GM23248 (cell line): ENCODE results near the gene ZNF92. TPM values are rescaled to one million over a fixed set of nuclear protein-coding genes. Genes with fewer than 3 reads are reported as not detected.

ENCODE experiments used
- DNase-seq: peaks from one replicate; pipeline ENCODE4 v3.0.0-alpha.2; 2015
- H2AFZ ChIP-seq: fragments of 200-600 bp; sonication (generic); 2 replicates; pipeline ENCODE4 v1.6.1; 2016; ENCODE audit warnings: antibody characterized with exemption
- H3F3A ChIP-seq: fragments of 200-600 bp; sonication (generic); 2 replicates; pipeline ENCODE4 v1.6.1; 2016; ENCODE audit warnings: mild to moderate bottlenecking, antibody characterized with exemption, mixed run types; ENCODE audit not compliant: insufficient read depth
- H3K27ac ChIP-seq: fragments of 200-600 bp; sonication (generic); 2 replicates; pipeline ENCODE4 v1.5.1; 2016; ENCODE audit warnings: mild to moderate bottlenecking
- H3K27me3 ChIP-seq: fragments of 200-600 bp; sonication (generic); replicated peaks from 2 replicates; pipeline ENCODE4 v1.6.1; 2016; ENCODE audit warnings: mild to moderate bottlenecking; ENCODE audit not compliant: insufficient read depth
- H3K36me3 ChIP-seq: fragments of 200-600 bp; sonication (generic); 2 replicates; pipeline ENCODE4 v1.6.1; 2016; ENCODE audit warnings: low read depth, mild to moderate bottlenecking
- H3K4me1 ChIP-seq: fragments of 200-600 bp; sonication (generic); 2 replicates; pipeline ENCODE4 v1.6.1; 2016; ENCODE audit warnings: mild to moderate bottlenecking; ENCODE audit not compliant: insufficient read depth
- H3K4me2 ChIP-seq: fragments of 200-600 bp; sonication (generic); one replicate; pipeline ENCODE4 v1.6.1; 2016; ENCODE audit warnings: mild to moderate bottlenecking; ENCODE audit not compliant: unreplicated experiment
- H3K4me3 ChIP-seq: fragments of 200-600 bp; sonication (generic); 2 replicates; pipeline ENCODE4 v1.5.1; 2016; ENCODE audit warnings: mild to moderate bottlenecking
- H3K79me2 ChIP-seq: fragments of 200-600 bp; sonication (generic); 2 replicates; pipeline ENCODE4 v1.6.1; 2016; ENCODE audit warnings: mild to moderate bottlenecking; ENCODE audit not compliant: insufficient read depth
- H3K9ac ChIP-seq: fragments of 200-600 bp; sonication (generic); 2 replicates; pipeline ENCODE4 v1.6.1; 2016; ENCODE audit warnings: mild to moderate bottlenecking
- H3K9me2 ChIP-seq: fragments of 200-600 bp; sonication (generic); 2 replicates; pipeline ENCODE4 v1.6.1; 2016; ENCODE audit warnings: mixed run types, mild to moderate bottlenecking, moderate library complexity; ENCODE audit not compliant: insufficient read depth
- H3K9me3 ChIP-seq: fragments of 200-600 bp; sonication (generic); one replicate; pipeline ENCODE4 v1.6.1; 2017; ENCODE audit warnings: low read depth
- H4K20me1 ChIP-seq: fragments of 200-600 bp; sonication (generic); 2 replicates; pipeline ENCODE4 v1.6.0; 2016; ENCODE audit not compliant: insufficient read depth
- EZH2 ChIP-seq: fragments of 200-600 bp; sonication (generic); IDR thresholded peaks from 2 replicates; pipeline ENCODE4 v1.6.1; 2018; ENCODE audit warnings: antibody characterized with exemption, mild to moderate bottlenecking; ENCODE audit not compliant: insufficient read depth, poor library complexity, severe bottlenecking
- EZH2phosphoT487 ChIP-seq: fragments of 200-600 bp; sonication (generic); IDR thresholded peaks from 2 replicates; pipeline ENCODE4 v1.6.1; 2018; ENCODE audit warnings: antibody characterized with exemption, moderate library complexity, mild to moderate bottlenecking, low read depth; ENCODE audit not compliant: insufficient read depth
- WGBS, 2 experiments: methylation state at CpG; one replicate each; pipeline ENCODE4 v1.1.6; 2015 to 2017; ENCODE audit warnings: low lambda C conversion rate in 2 of 2, low coverage in 1 of 2; ENCODE audit errors: missing lambda C conversion rate in 2 of 2; 5-methylcytosine and 5-hydroxymethylcytosine counted together
- in situ Hi-C: fragments of 300-500 bp; cut with MboI; formaldehyde crosslinking; loops from 2 replicates; pipeline ENCODE4 v1.15.0; 2020
- polyA plus RNA-seq: library from polyadenylated mRNA; unstranded; fragments of >200 nt; fragmentation: Nextera tagmentation; extraction: Ambion mirVana; gene quantifications from 2 replicates; pipeline ENCODE4 v1.2.1, GENCODE V29; 2016
- total RNA-seq: library from RNA; depleted of rRNA; stranded (reverse); fragments of >200 nt; shearing (Covaris generic); gene quantifications from 2 replicates; pipeline ENCODE4 v1.2.3, GENCODE V29; 2014

ZNF92 gene
- total and polyA plus RNA-seq, 2 experiments from 2014 or later = 3.5 to 4.3 TPM

DNA sequence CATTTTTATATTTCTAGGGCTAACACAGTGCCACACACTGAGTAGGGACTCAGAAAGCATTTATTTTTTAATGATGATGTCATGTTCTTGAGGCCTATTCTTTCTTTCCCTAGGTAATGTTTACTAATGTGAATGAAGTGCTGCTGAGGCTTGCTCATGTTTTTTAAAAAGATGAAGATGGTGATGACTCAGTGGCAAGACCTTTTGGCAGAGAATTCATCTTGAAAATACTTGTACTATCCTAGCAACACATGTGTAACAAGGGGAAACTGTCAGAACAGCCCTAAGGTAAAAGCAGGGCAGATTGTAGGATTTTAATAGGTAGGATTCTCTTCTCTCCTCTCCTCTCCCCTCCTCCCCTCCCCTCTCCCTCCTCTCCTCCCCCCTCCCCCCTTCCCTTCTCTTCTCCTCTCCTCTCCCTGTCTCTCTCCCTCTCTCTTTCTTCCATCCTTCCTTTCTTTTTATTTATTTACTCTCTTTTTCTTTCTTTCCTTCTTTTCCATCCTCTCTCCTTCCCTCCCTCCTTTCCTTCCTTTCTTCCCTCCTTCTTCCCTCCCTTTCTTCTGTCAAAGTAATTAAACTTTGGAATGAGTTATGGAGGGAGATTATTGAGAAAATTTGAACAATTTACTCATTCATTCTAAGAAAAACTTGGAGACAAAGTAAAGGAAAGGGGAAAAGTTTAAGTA lies 75.3 kb downstream of the ZNF92 start:
- Histone ChIP-seq H3F3A (peaks cover 4% of the 10 kb centered on the region; the same call in 1 of the 2 replicates), H3K9me2 (no peaks in the 10 kb centered on the region), H3K4me1 (peaks cover 8% of the 10 kb centered on the region), H3K27ac (no peak overlapping the region; the same call in 1 of the 2 replicates), H3K27me3 (peaks cover 24% of the 10 kb centered on the region; the same call in 1 of the 2 replicates), H3K36me3 (no peaks in the 10 kb centered on the region), H2AFZ (no peak overlapping the region), H3K79me2 (no peaks in the 10 kb centered on the region), H3K4me3 (no peak overlapping the region), H3K9me3 (no peaks in the 10 kb centered on the region), H4K20me1 (no peaks in the 10 kb centered on the region), H3K4me2 (no peak overlapping the region), H3K9ac (no peak overlapping the region)
- no peak for TF ChIP-seq EZH2
- no peak for TF ChIP-seq EZH2phosphoT487
- in situ Hi-C loops = no loop called here
- DNase-seq = peak; percentile 89

GRCh38 chr7:65449505-65449852 lies 75.8 kb downstream of the ZNF92 start:
- Histone ChIP-seq H3K4me2 (no peak overlapping the region), H3F3A (peaks cover 4% of the 10 kb centered on the region; the same call in 1 of the 2 replicates), H3K4me1 (peaks cover 8% of the 10 kb centered on the region), H4K20me1 (no peaks in the 10 kb centered on the region), H3K79me2 (no peaks in the 10 kb centered on the region), H3K9ac (no peak overlapping the region), H3K9me2 (no peaks in the 10 kb centered on the region), H3K9me3 (no peaks in the 10 kb centered on the region), H3K4me3 (no peak overlapping the region), H3K27ac (no peak overlapping the region), H3K27me3 (peaks cover 22% of the 10 kb centered on the region; the same call in 1 of the 2 replicates), H3K36me3 (no peaks in the 10 kb centered on the region), H2AFZ (no peak overlapping the region)
- TF ChIP-seq EZH2phosphoT487 = no peak
- no peak for TF ChIP-seq EZH2
- in situ Hi-C loops = no loop called here
- no peak for DNase-seq
- 5 to 18% methylated on average over 2 of the region's 2 CpGs for WGBS, 2 experiments
